ENCODE measurements around the gene GMPS. TPM values are rescaled to one million over a fixed set of nuclear protein-coding genes. Genes with fewer than 3 reads are reported as not detected.

Gene GMPS
- total and polyA plus RNA-seq, 9 of the 15 experiments (the other 6 are each of a cell fraction or from before 2014, with no cell fraction given): 73.7 to 282 (median 156) TPM

GRCh38 chr3:155870945-155871745 lies 695 bp downstream of the GMPS start (continued):
- TF ChIP-seq SREBF2 (CRISPR knock-in tag; IDR thresholded peaks at IDR 0.05) (no peak), HDAC3 (IDR thresholded peaks at IDR 0.05; ENCODE audit: borderline replicate concordance, partially characterized antibody) (no peak), ZBTB33 (CRISPR knock-in tag; IDR thresholded peaks at IDR 0.05) (no peak), ZBTB26 (CRISPR knock-in tag; IDR thresholded peaks at IDR 0.05) (no peak), CCAR2 (IDR thresholded peaks at IDR 0.05; ENCODE audit: low read depth, low read length) (no peak), SRSF3 (IDR thresholded peaks at IDR 0.05; ENCODE audit: insufficient read depth, low read length) (0 out of 2 replicates have a peak, but pooled peaks have one; percentile 37), XRCC4 (IDR thresholded peaks at IDR 0.05; ENCODE audit: extremely low read depth, insufficient read depth, insufficient read length) (no peak), ZNF740 (CRISPR knock-in tag; IDR thresholded peaks at IDR 0.05) (no peak), ZNF740 (tag; IDR thresholded peaks at IDR 0.05) (no peak), HDAC6 (IDR thresholded peaks at IDR 0.05; ENCODE audit: low read depth, low read length) (no peak), GTF2B (IDR thresholded peaks at IDR 0.05; ENCODE audit: extremely low read depth, insufficient read length) (no peak), NFIX (CRISPR knock-in tag; IDR thresholded peaks at IDR 0.05; ENCODE audit: low read depth) (no peak), ZBTB2 (IDR thresholded peaks at IDR 0.05) (0 out of 2 replicates have a peak, but pooled peaks have one; percentile 19), YY1 (IDR thresholded peaks at IDR 0.05; ENCODE audit: borderline replicate concordance in 1 of 3, control insufficient read depth in 1 of 3, extremely low read depth in 1 of 3, insufficient read depth in 3 of 3, insufficient read length in 1 of 3, insufficient replicate concordance in 2 of 3, low read depth in 1 of 3, low read length in 2 of 3) (no peak), ZNF277 (CRISPR knock-in tag; IDR thresholded peaks at IDR 0.05; ENCODE audit: borderline replicate concordance) (no peak), BHLHE40 (IDR thresholded peaks at IDR 0.05; ENCODE audit: low read length) (no peak), NBN (IDR thresholded peaks at IDR 0.05; ENCODE audit: low read depth) (no peak), PTBP1 (IDR thresholded peaks at IDR 0.05; ENCODE audit: low read depth, low read length) (no peak), ZNF23 (CRISPR knock-in tag; IDR thresholded peaks at IDR 0.05) (no peak)

Data from K562 (cell line).